Activated CD4-positive, alpha-beta T cell treated with anti-CD3 and anti-CD28 coated beads, Interleukin-2, amount 50 U/mL, for 16 hours (primary cell): ENCODE measurements around the gene VSTM4.
A peak's percentile ranks its signal among the peaks of the same experiment; 100 is the strongest.

Experiments used
- DNase-seq: peaks from one replicate; pipeline ENCODE4 v3.0.0-alpha.2; 2020

VSTM4 gene

DNA sequence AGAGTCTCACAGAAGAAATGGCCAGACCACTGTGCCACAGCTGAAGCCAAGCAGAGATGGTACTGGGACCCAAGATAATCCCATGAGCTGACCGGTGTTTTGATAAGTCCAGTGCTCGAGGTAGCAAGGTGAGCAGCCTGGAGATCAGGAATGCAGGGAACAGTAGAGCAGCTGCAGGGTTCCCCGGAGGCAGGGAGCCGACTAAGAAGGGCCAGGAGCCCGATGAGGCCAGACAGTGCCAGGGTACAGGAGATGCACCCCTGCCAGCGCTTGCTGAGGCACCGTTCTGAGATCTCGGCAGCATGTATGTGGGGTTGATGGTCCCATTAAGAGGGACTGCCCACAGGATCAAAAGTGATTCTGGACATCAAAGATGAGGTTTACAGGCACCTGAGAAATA is 47.1 kb downstream of the VSTM4 start:
- DNase-seq: no peak

DNA sequence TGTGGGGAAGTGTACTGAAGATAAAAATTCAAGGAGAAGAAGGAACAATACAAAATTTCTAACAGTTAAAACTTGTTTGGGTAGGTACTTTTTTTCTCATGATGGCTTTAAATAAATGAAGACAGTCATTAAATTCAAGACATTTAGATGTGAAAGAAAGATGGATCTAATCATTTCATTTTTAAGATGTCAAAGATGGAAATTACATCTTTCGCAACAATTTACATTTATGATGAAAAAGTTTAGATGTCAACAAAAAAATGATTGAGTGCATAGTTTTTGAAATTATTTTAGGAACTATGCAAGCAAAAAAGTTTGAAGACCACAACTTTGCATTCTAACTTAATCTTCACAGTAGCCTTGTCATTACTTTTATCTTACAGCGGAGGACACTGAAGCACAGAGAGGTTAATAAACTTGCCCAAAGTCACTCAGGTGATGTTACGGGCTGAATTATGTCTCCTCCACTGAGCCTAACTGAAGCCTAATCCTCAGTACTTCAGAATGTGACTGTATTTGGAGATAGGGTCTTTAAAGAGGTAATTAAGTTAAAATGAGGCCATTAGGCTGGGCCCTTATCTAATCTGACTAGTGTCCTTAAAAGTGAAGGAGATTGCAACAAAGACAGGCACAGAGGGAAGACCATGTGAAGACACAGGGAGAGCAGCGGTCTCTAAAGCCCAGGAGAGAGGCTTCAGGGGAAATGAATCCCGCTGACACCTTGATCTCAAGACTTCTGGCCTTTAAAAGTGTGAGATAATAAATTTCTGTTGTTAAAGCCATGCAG is 48.2 kb downstream of the VSTM4 start:
- no peak for DNase-seq

DNA sequence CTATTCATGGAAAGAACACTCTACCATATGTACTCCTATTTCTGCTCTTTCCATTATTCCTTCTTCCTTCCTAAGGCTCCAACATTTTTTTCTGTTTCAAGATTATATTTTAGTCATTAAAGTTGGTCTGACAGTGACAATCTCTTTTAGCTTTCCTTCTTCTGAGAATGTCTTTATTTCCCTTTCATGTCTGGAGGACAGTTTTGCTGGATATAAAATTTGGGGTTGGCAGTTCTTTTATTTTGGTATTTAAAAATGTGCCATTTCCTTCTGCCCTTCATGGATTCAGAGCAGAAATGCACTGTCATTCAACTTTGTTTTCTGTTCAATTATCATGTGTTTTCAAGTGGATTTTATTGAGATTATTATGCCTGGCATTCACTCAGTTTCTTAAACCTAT is 53.1 kb downstream of the VSTM4 start:
- DNase-seq: no peak

DNA sequence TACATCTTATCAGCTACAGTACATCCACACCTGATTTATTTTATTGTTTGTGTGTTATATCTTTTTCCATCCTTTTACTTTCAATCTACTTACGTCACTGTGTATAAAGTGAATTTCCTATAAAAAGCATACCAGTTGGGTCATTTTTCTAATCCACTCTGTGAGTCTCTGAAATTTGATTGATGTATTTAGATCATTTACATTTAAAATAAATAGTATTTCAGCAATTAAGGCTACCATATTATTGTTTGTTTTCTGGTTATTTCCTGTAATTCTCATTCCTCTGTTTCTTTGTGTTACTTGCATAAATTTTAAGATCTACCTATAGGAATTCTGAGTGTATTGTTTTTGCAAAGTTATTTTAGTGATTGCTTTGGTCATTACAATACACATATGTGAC is 53.7 kb downstream of the VSTM4 start:
- no peak for DNase-seq

DNA sequence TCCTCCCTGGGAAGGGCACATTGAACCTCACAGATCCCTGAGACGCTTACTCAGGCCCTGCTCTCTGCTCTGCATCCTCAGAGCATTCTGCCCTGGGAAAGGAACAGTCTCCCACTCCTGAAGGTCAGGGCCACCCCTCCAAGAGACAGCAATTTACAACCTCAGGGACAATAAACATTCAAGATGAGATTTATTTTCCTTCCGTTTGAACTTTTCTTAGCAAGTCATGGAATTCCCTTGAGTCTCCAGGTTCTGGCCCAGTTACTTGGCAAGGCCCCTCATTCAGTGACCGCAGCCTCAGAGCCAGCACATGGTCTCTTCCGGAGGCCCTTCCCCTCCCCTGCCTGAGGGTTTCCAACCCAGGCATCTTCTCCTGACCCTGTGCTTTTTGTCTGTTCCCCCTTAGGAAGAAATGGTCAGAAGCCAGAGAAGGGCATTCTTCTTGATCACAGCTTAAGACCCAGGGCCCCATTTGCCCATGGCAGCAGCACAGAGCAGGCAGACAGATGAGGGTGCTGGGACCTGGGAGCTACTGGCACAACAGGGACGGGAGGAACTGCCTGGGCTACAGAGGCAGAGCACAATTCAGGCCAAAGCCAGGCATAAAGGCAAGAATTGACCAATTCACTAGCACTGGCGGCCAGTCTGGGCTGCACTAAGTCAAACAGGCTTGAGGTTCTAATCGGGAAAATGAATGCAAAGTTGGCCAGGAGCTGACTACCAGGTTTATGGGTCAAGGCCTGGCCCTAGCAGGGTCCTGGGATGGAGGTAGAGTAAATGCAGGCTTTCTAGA is 56.7 kb downstream of the VSTM4 start:
- DNase-seq: no peak

DNA sequence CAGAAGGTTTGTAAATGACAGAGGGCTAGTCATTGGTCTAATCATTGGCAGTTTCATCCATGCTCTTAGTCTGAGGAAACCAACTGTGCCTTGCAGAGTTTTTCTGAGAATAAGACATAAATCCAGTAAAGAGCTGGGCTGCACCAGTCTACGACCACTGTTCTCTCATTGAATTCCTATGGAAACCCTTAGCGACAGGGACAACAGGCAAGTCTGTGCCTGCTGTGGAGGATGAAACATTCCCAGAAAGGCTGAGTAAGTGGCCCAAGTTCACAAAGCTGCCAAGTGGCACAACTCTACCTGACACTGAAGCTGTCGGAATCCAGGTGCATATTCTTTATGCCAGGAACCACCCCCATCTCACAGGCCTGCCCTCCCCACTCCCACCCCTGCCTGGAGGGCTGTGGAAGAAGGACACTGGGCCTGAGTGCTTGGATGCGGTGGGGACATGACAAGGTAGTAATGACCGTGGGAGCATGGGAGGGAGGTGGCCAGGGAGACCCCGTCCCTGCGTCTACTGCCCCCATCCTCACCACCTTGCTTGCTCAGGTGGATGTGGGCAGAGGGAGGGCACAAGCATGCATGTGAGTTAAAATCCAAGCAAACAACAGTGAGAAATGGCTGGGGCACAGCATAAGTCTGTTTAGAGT is 58.0 kb downstream of the VSTM4 start:
- DNase-seq: no peak

DNA sequence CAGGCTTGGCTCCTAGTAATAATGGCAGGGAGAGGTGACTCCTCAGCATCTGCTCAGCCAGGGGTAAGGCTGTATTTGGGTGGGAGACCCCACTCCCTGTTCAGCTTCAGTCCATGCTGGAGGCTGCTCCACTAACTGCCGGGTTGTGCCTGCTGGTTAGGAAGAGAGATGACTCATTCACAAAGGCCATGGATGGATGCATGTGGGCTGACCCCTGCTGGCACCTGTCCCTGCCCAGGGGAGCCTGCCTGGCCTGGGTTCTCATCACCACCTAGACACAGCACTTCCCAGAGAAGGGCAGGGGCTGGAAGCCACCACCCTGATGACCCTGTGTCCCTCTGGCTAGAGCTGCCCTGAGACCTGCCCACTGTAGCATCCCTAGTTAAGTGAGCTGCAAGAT is 59.0 kb downstream of the VSTM4 start:
- DNase-seq: no peak

DNA sequence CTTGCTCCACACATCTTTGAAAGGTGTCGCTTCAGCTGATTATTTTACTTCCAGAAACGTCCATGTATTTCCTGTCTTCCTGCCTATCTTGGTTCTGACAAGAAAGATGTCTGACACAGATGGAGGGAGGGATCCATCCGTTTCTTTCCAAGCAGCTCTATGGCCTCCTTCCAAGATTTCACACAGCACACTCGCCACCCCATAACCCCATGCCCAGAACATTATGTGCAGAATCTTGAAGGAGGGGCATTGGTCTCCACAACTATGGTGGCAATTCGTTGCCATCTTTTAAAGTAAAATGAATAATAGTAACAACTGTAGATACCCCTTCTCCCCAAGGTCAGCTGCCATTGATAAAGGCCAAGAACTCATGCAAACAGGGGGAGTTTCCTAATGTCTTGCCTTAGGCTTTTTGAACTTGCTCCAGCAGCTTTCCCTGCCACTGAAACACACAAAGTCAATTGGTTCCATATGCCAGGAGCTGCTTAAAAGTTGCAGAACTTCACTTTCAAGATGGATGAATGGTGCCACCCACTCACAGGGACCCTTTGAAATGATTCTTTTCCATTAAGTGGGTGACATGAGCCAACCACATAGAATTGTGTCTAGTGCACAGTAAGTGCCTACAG is 60.0 kb downstream of the VSTM4 start:
- DNase-seq: no peak

DNA sequence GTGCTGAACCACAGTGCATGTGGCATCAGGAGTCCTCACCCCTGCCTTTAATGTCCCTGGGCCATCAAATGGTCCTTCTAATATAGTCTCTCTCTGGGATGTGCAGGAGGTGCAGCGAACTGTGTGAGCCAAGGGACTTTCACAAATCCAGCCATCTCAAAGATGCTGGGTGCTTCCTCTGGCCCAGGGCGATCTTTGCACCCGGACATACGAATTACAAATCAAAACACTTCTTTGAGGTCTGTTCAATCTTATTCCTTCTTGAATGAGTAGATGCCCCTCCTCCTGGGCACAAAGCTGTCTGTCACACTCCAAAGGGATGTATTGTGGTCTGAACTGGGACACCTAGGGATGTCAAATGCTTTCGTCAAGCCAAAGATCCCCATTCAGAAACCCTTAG is 60.6 kb downstream of the VSTM4 start:
- no peak for DNase-seq

DNA sequence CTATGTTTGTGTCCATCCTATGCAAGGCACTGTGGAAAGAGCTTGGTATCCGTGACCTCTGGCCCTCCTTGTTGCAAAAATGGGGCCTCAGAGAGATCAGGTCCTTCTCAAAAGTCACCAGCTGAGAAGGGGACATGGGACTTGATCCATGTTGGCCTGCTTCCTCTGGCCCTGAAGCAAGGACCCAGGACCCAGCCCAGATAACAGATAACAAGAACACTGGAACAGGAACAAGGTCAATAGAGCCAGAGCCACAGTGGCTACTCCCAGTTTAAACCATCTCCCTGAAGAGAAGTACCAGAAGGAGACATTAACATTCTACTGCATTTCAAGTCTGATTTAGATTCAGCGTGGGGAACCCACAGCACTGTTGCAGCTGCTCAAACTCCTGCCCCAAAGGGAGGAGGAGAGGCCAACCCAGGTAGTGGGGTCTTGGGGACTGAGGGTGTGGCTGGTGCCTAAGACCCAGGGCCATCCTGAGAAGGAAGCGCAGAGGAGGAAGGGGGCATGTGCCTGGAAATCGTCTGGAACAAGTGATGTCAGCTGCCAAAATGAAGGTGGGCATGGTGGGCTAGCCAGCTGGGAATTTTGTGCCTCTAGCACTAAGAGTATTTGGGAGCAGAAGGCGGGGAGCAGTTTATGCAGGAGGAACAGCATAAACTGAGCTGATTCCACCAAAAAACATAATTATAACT is 61.2 kb downstream of the VSTM4 start:
- no peak for DNase-seq

DNA sequence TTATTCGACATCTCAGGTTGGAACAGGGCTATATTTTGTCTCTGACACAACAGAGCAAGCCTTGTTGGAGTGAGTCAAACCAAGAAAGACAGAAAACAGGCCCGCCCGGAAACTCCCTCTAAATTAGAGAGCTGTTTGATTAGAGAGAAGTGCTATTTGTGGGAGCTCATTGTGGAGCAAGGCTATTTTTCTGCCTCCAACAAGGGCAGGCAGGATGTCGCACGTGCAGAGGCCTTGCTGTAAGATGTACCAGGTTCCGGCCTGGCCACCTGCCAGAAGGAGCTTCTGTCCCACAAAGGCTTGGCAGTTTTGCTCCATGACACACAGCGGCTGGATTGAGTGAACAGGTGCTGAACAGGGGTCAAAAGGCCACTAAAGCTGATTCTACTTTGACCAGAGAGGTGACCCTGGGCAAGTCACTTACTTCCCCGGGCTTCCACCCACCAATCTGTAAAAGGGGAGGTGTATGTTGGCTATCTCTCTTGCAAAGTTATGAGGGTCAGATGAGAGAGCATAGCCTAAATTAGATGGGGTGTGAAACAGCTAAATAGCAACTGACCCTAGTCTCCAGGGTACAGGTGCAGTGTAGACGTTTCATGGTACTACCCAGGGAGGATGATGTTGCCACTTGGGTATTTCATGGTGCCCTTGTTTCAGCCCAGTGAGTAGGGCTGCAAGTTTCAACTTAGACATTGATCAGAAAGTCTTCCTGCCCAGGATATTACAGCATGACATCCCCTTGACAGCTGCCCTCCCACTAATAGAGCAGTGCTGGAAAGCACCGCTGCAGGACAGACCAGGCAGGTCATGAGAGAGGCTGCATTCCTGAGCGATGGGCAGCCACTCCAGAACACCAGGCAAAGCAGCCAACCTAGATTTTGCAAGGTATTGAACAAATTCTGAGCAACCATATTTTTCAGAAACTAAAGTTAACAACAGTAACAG is 62.0 kb downstream of the VSTM4 start:
- DNase-seq: peak; percentile 46

DNA sequence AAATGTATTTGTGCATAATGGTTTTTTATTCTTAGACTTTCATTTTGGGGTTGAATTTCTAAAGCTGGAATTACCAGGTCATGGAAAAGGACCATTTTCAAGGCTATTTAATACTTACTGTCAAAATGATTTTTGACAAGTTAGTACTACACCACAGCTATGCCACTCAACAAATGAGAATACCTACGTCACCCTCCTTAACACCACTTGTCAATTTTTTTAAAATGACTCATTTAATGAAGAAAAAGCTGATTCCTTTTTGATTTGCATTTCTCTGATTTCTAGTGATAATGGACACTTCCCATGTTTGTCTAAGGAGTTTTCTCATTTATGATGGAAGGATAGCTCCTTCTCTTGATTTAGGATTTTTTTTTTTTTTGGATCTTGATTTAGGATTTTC is 63.3 kb downstream of the VSTM4 start:
- no peak for DNase-seq

DNA sequence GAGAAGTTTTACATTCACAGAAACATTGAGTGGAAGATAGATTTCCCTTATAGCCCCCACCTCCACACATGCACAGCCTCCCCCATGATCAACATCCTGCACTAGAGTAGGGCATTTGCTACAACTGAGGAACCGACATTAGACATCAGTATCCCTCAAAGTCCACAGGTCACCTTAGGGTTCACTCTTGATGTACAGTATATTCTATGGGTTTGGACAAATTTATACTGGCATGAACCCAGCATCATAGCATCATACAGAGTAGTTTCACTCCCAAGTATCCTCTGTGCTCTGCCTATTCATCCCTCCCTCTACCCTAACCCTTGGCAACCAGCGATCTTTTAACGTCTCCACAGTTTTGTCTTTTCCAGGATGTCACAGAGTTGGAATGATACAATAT is 64.4 kb downstream of the VSTM4 start:
- no peak for DNase-seq

DNA sequence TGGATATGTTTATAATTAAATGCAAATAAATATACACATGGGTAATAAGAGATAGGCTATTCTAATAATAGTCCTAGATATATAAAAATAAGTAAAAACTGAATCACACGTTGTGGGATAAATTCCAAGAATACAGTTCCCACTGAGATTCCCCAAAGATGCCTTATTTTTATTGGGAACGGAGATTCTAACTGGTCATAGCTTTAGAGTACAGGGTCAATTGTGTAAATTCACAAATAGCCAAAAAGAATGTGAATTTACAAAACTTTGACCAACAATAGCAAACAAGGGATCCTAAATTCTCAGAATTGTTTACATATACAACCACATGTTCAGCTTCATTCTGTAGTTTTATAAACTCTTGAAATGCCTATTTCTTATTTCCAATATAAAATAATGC is 65.0 kb downstream of the VSTM4 start:
- DNase-seq: no peak

DNA sequence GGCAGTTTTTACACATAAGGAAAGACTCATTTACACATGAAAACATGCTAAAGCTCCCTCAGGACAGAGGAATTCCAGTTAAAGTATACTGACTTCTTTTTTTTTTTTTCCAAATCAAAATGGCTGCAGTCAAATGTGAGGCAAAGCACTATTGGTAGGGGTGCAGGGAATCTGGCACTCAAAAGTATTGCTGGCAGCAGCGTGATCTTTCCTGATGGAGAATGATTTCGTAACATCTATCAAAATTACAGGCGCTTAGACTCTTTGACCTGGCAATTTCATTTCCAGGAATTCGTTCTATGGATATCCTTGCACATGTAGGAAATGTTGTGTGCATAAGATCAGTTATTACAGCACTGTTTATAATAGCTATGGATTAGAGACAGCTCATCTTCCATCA is 65.7 kb downstream of the VSTM4 start:
- DNase-seq: no peak

DNA sequence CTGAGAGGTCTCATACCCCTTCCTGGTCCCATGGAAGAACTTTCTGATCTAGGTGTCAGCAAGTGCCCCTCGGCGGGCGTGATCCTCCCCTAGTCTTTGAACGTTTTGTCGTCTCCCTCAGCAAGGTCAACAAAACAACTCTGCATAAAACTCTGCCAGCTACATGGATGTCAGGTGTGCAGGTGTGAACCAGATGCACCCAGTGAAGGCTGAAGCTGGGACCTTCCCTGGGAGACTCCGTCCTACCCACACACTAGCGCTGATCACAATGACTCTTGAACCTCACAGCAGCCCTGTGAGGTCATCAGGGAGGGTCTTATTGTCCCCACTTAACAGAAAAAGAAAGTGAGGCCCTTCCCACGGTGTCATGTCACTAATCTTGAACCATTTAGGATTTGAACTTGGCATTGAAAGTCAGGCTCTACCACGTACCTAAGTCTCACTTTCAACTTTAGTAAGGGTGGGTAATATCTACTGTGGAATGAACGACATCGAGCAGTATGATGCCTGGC is 68.1 kb downstream of the VSTM4 start:
- no peak for DNase-seq

DNA sequence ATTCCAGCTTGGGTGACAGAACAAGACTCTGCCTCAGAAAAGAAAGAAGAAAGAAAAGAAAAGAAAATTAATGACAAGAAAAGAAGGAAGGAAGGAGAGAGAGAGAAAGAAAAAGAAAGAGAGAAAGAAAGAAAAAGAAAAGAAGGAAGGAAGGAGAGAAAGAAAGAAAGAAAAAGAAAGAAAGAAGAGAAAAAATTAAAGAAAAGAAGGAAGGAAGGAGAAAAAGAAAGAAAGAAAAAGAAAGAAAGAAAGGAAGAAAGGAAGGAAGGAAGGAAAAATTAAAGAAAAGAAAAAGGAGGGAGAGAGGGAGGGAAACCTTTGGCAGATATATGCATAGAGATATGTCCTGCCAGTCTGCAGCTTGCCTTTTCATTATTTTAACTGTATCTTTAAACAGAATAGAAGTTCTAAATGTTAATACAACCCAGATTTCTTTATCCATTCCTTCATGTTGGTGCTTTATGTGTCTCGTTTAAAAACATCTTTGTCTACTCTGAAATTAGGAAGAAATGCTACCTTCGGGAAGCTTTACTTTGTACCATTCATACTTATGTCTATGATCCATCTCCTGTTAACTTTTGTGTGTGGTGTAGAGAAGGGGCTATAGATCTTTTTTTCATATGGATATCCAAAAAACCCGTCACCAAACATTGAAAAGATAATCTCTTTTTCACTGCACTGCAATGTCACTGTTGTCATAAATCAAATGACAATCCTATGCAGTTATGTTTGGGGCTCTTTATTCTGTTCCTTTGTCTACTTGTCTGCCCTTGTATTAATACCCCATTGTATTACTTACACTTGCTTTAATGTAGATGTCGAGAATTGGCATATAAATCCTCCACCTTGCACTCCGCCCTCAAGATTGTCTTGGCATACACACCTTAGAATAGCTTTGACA is 70.8 kb downstream of the VSTM4 start:
- DNase-seq: no peak

DNA sequence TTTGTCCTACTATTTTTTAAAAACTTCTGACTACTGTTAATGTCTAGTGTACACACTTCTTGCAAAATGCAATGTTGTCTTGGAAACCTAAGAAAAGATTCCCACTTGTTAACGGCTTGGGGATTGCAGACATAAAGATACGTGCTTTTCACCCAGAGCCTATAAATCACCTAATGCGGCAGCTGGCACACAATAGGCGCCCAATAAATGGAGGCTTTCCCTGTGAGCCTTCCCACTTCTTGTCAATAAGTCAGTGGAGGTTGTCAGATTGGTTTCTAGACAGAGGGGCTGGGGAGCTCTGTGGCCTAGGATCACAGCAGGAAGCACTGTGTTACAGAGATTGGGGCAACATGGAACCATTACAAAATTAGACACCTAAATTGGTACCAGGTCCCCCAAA is 74.7 kb downstream of the VSTM4 start:
- DNase-seq: no peak

DNA sequence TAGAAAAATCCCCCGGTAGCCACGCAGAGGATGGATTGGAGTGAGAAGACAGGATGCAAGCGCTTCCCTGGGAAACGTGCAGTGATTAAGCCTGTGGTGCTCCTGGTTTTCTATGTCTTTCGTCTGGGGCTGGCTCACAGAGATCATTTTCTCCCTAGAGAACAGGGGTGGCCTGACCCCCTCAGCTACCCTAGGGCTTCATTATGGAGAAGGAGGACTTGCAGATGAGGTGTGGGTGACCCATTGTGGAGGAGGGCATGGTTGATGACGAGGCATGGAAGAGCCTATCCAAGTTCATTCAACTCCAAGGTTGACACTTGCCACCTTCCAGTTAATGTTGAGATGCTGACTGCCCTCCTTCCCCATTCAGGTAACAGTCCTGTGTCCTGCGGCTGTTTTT is 75.9 kb downstream of the VSTM4 start:
- no peak for DNase-seq

DNA sequence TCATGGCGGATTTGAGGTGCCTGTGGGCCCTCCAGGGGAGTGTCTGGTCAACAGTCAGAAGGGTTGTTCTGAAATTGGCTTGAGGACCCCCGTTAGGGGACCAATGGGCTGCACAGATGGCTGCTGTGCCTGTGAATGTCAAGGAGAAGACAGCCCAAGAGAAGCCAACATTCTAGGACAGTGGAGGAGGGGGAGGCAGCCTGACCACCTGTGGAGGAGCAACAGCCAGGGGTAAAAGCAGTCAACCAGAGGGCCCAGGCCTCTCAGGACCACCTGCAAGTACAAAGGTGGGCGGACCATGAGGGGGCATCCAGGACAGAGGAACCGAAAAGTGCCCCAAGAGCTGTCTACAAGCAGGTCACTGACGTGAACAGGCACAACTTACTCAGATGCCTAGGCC is 76.6 kb downstream of the VSTM4 start:
- DNase-seq: no peak
